Endothelial cell of umbilical vein (primary cell): ENCODE measurements around the gene RHEBL1. TPM values are rescaled to one million over a fixed set of nuclear protein-coding genes. Genes with fewer than 3 reads are reported as not detected.

Experiments
- BruUV-seq: library from RNA; stranded (reverse); fragments of 400-500 nt; replicated peaks from 2 replicates; lab custom pipeline; 2021; lab: Mats Ljungman, UMichigan
- CTCF ChIA-PET: fragments of 300-600, 350-600 bp; sonication (Branson Sonifier 250); formaldehyde crosslinking; loops from one replicate; lab custom pipeline; 2021; ENCODE audit warnings: antibody characterized with exemption, inconsistent platforms; lab: Charles Lee
- POLR2A ChIA-PET: fragments of 300-600, 350-600 bp; sonication (Branson Sonifier 250); formaldehyde crosslinking; loops from one replicate; lab custom pipeline; 2021; ENCODE audit warnings: antibody characterized with exemption, inconsistent platforms; lab: Charles Lee
- DNase-seq: peaks from one replicate; pipeline ENCODE4 v3.0.0-alpha.2; 2011; ENCODE audit warnings: low read depth, low spot score
- FAIRE-seq: peaks from 2 replicates; lab custom pipeline; 2011; peaks lifted over from hg19 to GRCh38; lab: Jason Lieb, UNC
- H2AFZ ChIP-seq: 2 replicates; pipeline ENCODE4 v1.6.0; 2012; ENCODE audit warnings: low read depth, low read length, control low read depth, inconsistent platforms
- H3K27ac ChIP-seq: 2 replicates; pipeline ENCODE4 v1.5.1; 2011; ENCODE audit warnings: low read depth, mild to moderate bottlenecking, control low read depth, low read length, moderate library complexity; ENCODE audit not compliant: insufficient read depth
- H3K27me3 ChIP-seq, 2 experiments: 2 replicates each; pipeline versions ENCODE4 v1.6.0 to v1.6.1; 2011; ENCODE audit warnings: low read length in 2 of 2, mixed read lengths in 1 of 2; ENCODE audit not compliant: control insufficient read depth in 2 of 2, insufficient read depth in 2 of 2
- H3K36me3 ChIP-seq, 2 experiments: 2 replicates in 1 of 2; 3 replicates in 1 of 2; pipeline ENCODE4 v1.5.1; 2011; ENCODE audit warnings: low read length in 2 of 2, mild to moderate bottlenecking in 1 of 2, moderate library complexity in 1 of 2; ENCODE audit not compliant: control insufficient read depth in 2 of 2, insufficient read depth in 2 of 2; ENCODE audit errors: extremely low read depth in 1 of 2
- H3K4me1 ChIP-seq: 3 replicates; pipeline ENCODE4 v1.5.1; 2011; ENCODE audit warnings: mild to moderate bottlenecking, low read length; ENCODE audit not compliant: control insufficient read depth, insufficient read depth; ENCODE audit errors: extremely low read depth
- H3K4me2 ChIP-seq: 2 replicates; pipeline ENCODE4 v1.6.1; 2011; ENCODE audit warnings: low read length, control low read depth, mixed read lengths; ENCODE audit not compliant: insufficient read depth
- H3K4me3 ChIP-seq, 3 experiments: fragments of 200-600 bp in 1 of 3; sonication (generic), shearing (Covaris generic) in 1 of 3; replicated peaks in 1 of 3; 2 replicates each; pipeline ENCODE4 v1.5.1; 2011 to 2016; ENCODE audit warnings: control low read depth in 3 of 3, low read length in 3 of 3, mild to moderate bottlenecking in 2 of 3, inconsistent platforms in 1 of 3, low read depth in 1 of 3, moderate library complexity in 1 of 3; ENCODE audit not compliant: insufficient read depth in 1 of 3
- H3K79me2 ChIP-seq: 2 replicates; pipeline ENCODE4 v1.6.0; 2012; ENCODE audit warnings: low read length, inconsistent platforms; ENCODE audit not compliant: control insufficient read depth, insufficient read depth
- H3K9ac ChIP-seq: replicated peaks from 2 replicates; pipeline ENCODE3; 2011; ENCODE audit warnings: low read length, control low read depth; ENCODE audit not compliant: insufficient read depth; ENCODE audit errors: extremely low read depth
- H3K9me1 ChIP-seq: replicated peaks from 3 replicates; pipeline ENCODE4 v1.6.0; 2011; ENCODE audit warnings: mild to moderate bottlenecking, low read length; ENCODE audit not compliant: control insufficient read depth, insufficient read depth; ENCODE audit errors: extremely low read depth
- H3K9me3 ChIP-seq: replicated peaks from 2 replicates; pipeline ENCODE4 v1.5.1; 2012; ENCODE audit warnings: low read length, inconsistent platforms; ENCODE audit not compliant: control insufficient read depth, insufficient read depth
- H4K20me1 ChIP-seq: replicated peaks from 2 replicates; pipeline ENCODE3; 2011; ENCODE audit warnings: mild to moderate bottlenecking, low read length; ENCODE audit not compliant: control insufficient read depth, insufficient read depth; ENCODE audit errors: extremely low read depth
- EZH2 ChIP-seq: IDR thresholded peaks from 2 replicates; pipeline ENCODE4 v1.6.1; 2012; ENCODE audit warnings: borderline replicate concordance, low read depth, mild to moderate bottlenecking, moderate library complexity, low read length, inconsistent platforms; ENCODE audit not compliant: severe bottlenecking
- FOS ChIP-seq: IDR thresholded peaks from 2 replicates; pipeline ENCODE4 v1.6.1; 2011; ENCODE audit warnings: mild to moderate bottlenecking, low read length, moderate library complexity, borderline replicate concordance; ENCODE audit not compliant: insufficient read depth
- GATA2 ChIP-seq: IDR thresholded peaks from 2 replicates; pipeline ENCODE4 v1.7.0; 2011; ENCODE audit warnings: low read depth, mild to moderate bottlenecking, moderate library complexity, mixed read lengths, low read length; ENCODE audit not compliant: insufficient read length, insufficient read depth
- JUN ChIP-seq: IDR thresholded peaks from 2 replicates; pipeline ENCODE4 v1.6.1; 2011; ENCODE audit warnings: borderline replicate concordance, low read depth; ENCODE audit not compliant: insufficient read length, insufficient read depth
- MYC ChIP-seq: IDR thresholded peaks from one replicate; pipeline ENCODE4 v1.6.1; 2011; ENCODE audit warnings: mild to moderate bottlenecking, low read depth, low read length
- POLR2A ChIP-seq: IDR thresholded peaks from 2 replicates; pipeline ENCODE4 v1.6.1; 2012; ENCODE audit warnings: low read depth, mild to moderate bottlenecking, control low read depth, low read length
- POLR2AphosphoS5 ChIP-seq: IDR thresholded peaks from 2 replicates; pipeline ENCODE4 v1.6.1; 2012; ENCODE audit warnings: low read depth, mild to moderate bottlenecking, control low read depth, low read length, moderate library complexity; ENCODE audit not compliant: insufficient read depth
- dilution Hi-C: fragments of 300-500 bp; cut with MboI; formaldehyde crosslinking; loops from one replicate; pipeline ENCODE4 v1.15.0; 2019; ENCODE audit warnings: low sequenced_read_pairs; ENCODE audit not compliant: extremely low pct_ligation_motif_present
- intact Hi-C: fragments of 100-400 bp; cut with micrococcal nuclease; formaldehyde crosslinking; loops from one replicate; pipeline ENCODE4 v1.10.0; 2022
- polyA plus RNA-seq, 4 experiments: library from polyadenylated mRNA; depleted of rRNA in 3 of 4; stranded (reverse) in 3 of 4; unstranded in 1 of 4; fragments of >200 nt; gene quantifications; 2 replicates each; pipeline versions ENCODE4 v1.2.1 to v1.2.3, GENCODE V29; 2011 to 2012; ENCODE audit warnings: missing spikeins in 1 of 4
- total RNA-seq: library from RNA; stranded (reverse); gene quantifications from 2 replicates; pipeline ENCODE4 v1.2.3, GENCODE V29; 2021
- TF ChIP-seq, protein P1 (sequence below): IDR thresholded peaks from 2 replicates; pipeline ENCODE4 v1.6.1; 2011; ENCODE audit not compliant: insufficient read depth, insufficient read length
- TF ChIP-seq, protein P2 (sequence below), 2 donors: IDR thresholded peaks; 1 replicate in 1 of 2; 2 replicates in 1 of 2; pipeline ENCODE4 v1.5.1; 2011; ENCODE audit warnings: low read length in 2 of 2, mild to moderate bottlenecking in 2 of 2, moderate library complexity in 2 of 2, control low read depth in 1 of 2, inconsistent platforms in 1 of 2, low read depth in 1 of 2; ENCODE audit not compliant: insufficient read depth in 1 of 2; ENCODE audit errors: extremely low read depth in 1 of 2

Gene RHEBL1
- total and polyA plus RNA-seq, 2 donors (not counting 3 experiments of a cell fraction or from before 2014, with no cell fraction given), result 2.6 to 2.7 TPM

DNA sequence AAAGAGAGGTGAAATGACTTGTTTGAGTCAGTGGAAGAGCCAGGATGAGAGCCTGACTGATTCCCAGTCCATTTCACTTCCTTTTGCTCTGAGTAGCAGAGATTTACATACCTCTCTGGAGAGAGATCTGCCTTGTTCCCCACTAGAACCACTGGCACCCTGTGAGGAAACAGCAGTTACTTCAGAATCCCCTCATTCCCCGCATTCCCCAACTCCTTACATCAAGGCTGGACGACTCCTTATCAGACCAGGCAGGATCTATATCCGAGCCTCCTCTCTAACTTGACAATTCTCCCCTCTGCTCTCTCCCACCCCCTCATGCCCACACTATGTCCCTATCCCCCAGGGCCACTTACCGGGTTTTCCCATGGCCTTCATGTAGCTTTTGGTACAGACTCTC, 3.7 kb downstream of the RHEBL1 start:
- dilution Hi-C loops, result no loop called here
- BruUV-seq, result no TSS peak
- POLR2A ChIA-PET, result interaction anchor here (0.7 kb wide), 1 partner anchor 169 kb away, joined by 4 read pairs; no protein-coding TSS in a partner anchor
- H3K9ac ChIP-seq, result no peak overlapping the region
- DNase-seq, result no peak
- peaks cover 4% of the 10 kb centered on the region for H3K79me2 ChIP-seq
- H3K27me3 ChIP-seq, result no peaks in the 10 kb centered on the region
- no peak for FAIRE-seq
- no peak overlapping the region for H3K4me2 ChIP-seq
- no peak overlapping the region for H3K4me3 ChIP-seq
- no peaks in the 10 kb centered on the region for H3K9me1 ChIP-seq
- H3K36me3 ChIP-seq, result no peaks in the 10 kb centered on the region
- intact Hi-C loops, result no loop called here
- no peak overlapping the region for H3K27ac ChIP-seq
- TF ChIP-seq MYC (no peak), POLR2AphosphoS5 (no peak), JUN (no peak), POLR2A (no peak), FOS (no peak), EZH2 (no peak), GATA2 (no peak)
- TF ChIP-seq, protein P1, sequence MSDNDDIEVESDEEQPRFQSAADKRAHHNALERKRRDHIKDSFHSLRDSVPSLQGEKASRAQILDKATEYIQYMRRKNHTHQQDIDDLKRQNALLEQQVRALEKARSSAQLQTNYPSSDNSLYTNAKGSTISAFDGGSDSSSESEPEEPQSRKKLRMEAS, result no peak
- TF ChIP-seq, protein P2, sequence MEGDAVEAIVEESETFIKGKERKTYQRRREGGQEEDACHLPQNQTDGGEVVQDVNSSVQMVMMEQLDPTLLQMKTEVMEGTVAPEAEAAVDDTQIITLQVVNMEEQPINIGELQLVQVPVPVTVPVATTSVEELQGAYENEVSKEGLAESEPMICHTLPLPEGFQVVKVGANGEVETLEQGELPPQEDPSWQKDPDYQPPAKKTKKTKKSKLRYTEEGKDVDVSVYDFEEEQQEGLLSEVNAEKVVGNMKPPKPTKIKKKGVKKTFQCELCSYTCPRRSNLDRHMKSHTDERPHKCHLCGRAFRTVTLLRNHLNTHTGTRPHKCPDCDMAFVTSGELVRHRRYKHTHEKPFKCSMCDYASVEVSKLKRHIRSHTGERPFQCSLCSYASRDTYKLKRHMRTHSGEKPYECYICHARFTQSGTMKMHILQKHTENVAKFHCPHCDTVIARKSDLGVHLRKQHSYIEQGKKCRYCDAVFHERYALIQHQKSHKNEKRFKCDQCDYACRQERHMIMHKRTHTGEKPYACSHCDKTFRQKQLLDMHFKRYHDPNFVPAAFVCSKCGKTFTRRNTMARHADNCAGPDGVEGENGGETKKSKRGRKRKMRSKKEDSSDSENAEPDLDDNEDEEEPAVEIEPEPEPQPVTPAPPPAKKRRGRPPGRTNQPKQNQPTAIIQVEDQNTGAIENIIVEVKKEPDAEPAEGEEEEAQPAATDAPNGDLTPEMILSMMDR (IDR thresholded peaks at IDR 0.05; ENCODE audit: extremely low read depth in 1 of 2, insufficient read depth in 1 of 2, low read depth in 1 of 2, low read length in 2 of 2), result no peak
- CTCF ChIA-PET, result interaction anchor here (1.4 to 6.8 kb wide), 6 partner anchors 11 to 169 kb away, joined by 3 to 197 read pairs (median 69); partner anchors contain the start of genes DHH and TUBA1B
- H3K9me3 ChIP-seq, result no peaks in the 10 kb centered on the region
- H2AFZ ChIP-seq, result no peak overlapping the region
- H4K20me1 ChIP-seq, result no peaks in the 10 kb centered on the region
- peaks cover 17% of the 10 kb centered on the region for H3K4me1 ChIP-seq
